ENCODE measurements around the gene AQP2. TPM values are rescaled to one million over a fixed set of nuclear protein-coding genes. Genes with fewer than 3 reads are reported as not detected.
A peak's percentile ranks its signal among the peaks of the same experiment; 100 is the strongest.

Gene AQP2
- polyA plus RNA-seq, 3 donors: 78.6 to 104 (median 97.4) TPM

DNA sequence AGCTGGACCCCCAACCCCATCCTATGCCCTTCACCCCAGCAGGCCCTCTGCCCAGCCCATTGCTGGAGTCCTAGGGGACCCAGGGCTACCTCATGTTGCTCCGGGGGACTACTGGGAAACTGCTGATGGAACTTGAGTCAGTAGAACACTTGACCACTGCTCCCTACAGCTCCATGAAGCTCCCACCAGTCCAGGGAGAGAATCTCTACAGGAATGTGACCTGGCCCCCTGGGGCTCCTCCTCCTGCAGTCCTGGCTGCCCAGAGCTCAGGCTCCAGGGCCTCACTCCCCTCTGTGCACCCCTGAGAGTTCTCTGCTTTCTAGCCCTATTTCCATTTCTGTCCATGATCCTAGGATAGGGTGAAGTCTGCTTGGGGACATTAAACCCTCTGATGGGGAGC lies 10.8 kb upstream of the AQP2 start:
- DNase-seq (ENCODE audit: low read depth in 3 of 3, low spot score in 2 of 3): no peak

GRCh38 chr12:49941556-49942511 lies 8.7 kb upstream of the AQP2 start:
- no peak for DNase-seq (ENCODE audit: low read depth in 3 of 3, low spot score in 2 of 3)

- DNase-seq (ENCODE audit: low read depth in 3 of 3, low spot score in 2 of 3): no peak
These were observed 8.0 kb upstream of the AQP2 start for GRCh38 chr12:49942512-49942893.

DNA sequence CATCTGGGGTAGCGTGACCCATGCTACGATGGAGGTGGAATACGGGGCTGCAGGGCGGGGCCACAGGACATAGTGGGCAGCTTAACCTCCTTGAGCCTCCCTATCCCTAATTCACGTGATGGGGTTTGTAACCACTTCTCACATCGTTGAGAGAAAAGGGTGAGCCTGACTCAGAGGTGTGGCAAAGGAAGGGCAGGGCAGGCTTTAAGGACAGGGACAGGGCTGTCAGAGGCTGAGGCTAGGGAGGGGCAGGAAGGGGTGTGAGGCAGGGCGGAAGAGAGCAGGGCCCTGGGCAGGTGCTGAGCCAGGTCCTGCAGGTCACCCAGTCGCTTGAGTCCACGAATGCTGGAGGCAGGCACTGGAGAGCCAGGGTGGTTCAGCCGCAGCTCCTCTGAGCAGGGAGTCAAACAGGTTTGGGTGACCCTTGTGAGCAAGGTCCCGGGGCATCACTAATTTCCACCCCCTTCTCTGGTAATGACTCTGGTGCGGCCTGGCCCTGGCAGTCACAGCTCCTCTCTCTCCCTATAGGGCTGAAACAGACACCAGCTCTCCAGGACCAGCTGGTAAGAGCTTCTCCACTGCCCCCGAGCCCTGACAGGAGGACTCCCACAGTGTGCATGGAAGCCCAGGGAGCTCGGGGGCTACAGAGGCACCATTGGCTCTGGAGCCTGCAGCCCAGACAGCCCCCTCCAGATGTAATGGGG lies 7.5 kb upstream of the AQP2 start:
- DNase-seq (ENCODE audit: low read depth in 3 of 3, low spot score in 2 of 3): no peak

GRCh38 chr12:49943625-49943960 lies 6.9 kb upstream of the AQP2 start:
- DNase-seq (ENCODE audit: low read depth in 3 of 3, low spot score in 2 of 3): no peak

DNA sequence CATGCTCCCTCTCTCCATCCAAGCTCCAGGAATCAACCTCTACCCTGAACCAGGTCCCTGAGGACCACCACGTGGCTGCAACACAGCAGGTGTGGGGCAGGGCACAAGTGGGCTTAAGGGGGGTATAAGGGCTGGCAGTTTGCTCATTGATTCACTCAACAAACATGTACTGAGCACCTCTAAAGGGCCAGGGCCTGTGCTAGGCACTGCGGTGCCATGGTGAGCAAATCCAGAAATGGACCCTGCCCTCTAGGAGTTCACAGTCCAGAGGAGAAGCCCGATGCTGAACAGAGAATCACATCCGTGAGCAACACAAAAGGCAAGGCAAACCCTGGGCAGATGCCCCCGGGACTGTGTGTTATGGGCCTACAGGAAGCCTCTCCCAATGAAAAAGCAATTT lies 6.5 kb upstream of the AQP2 start:
- no peak for DNase-seq (ENCODE audit: low read depth in 3 of 3, low spot score in 2 of 3)

DNA sequence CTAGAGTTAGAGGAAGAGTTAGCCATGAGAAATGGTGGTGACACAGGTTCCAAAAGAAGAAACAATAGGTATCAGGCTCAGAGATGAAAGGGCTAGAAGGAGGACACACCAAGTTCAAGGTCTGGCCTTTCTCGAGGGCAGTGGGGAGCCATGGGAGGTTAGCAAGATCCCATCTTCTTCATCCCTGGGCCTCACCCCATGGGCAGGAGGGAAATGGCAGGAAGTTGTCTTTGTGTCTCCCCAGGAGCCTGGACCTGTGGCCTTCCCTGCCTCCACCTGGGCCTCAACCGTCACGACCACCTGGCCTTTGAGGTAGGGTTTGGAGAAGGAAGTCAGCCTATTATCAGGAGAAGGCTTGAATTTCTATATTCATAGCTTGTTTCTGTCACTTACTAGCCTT lies 5.8 kb upstream of the AQP2 start:
- no peak for DNase-seq (ENCODE audit: low read depth in 3 of 3, low spot score in 2 of 3)

DNA sequence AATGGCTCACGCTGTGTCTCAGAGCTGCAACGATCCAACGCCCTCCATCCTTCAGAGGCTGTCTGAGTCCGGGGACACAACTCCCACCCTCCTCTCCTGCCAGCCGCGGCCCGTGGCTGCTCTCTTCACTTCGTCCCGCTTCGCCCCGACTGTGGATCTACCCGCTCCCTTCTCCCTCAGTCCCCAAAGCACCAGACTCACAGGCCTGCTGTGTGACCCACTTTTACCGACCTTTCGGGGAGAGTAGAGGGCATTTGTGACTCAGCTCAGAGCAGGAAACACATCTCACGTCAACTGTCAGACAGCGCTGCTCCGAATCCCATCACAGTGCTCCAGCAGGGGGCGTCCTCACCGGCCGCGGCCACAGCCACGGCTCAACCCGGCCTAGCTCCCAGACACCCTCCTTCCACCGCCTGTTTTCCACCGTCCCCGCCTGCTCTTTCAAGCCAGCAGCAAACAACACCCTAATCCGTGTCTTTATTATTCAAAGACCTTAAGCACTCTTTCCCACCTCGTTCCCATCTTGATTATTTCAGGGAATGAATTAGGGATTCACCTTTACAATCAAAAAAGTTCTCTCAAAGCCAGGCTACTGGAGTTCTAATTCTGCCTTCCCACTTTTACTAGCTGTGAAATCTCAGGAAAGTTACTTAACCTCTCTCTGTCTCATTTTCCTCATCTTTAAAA lies 5.0 kb upstream of the AQP2 start:
- peak in 2 of 3 donors; percentile 61 to 71 for DNase-seq (ENCODE audit: low read depth in 3 of 3, low spot score in 2 of 3)

DNA sequence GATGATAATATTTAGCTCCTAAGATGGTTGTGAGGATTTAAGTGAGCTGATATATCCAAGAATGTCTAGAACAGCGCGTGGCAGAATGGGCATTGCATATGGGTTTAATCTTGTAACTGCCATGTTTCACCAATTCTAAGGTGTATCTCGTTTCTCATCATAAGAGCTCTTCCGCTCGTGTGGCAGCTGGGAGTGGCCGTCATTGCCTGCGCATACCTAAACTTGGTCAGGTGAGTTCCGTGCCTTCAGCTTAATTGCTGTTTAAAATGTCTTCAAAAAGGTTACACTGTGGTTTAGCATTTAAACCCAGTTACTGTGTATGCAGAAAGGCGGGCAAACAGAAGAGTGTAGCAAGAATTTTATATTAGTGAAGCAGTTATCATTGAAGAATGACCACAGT lies 4.5 kb upstream of the AQP2 start:
- DNase-seq (ENCODE audit: low read depth in 3 of 3, low spot score in 2 of 3): no peak

DNA sequence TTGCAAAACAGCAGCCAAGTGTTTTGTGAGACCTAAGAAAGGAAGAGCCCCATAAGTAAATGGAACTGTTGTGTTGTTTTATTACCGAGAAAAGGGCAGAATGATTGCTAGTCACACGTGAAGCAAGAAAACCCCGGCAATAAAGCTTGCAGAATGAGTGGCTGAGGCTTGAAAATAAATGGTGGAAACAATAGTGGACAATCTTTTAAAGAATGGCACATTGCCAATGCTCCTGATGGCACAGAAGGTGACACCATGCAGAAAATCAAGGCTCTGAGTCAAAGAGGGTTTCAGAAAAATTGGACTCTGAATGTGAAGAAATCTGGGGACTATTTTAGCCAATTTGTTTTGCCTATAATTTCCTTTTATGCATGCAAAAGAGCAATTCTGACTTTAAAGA lies 4.0 kb upstream of the AQP2 start:
- DNase-seq (ENCODE audit: low read depth in 3 of 3, low spot score in 2 of 3): no peak

- DNase-seq (ENCODE audit: low read depth in 3 of 3, low spot score in 2 of 3): no peak
These were observed 2.8 kb upstream of the AQP2 start for GRCh38 chr12:49947593-49948226.

DNA sequence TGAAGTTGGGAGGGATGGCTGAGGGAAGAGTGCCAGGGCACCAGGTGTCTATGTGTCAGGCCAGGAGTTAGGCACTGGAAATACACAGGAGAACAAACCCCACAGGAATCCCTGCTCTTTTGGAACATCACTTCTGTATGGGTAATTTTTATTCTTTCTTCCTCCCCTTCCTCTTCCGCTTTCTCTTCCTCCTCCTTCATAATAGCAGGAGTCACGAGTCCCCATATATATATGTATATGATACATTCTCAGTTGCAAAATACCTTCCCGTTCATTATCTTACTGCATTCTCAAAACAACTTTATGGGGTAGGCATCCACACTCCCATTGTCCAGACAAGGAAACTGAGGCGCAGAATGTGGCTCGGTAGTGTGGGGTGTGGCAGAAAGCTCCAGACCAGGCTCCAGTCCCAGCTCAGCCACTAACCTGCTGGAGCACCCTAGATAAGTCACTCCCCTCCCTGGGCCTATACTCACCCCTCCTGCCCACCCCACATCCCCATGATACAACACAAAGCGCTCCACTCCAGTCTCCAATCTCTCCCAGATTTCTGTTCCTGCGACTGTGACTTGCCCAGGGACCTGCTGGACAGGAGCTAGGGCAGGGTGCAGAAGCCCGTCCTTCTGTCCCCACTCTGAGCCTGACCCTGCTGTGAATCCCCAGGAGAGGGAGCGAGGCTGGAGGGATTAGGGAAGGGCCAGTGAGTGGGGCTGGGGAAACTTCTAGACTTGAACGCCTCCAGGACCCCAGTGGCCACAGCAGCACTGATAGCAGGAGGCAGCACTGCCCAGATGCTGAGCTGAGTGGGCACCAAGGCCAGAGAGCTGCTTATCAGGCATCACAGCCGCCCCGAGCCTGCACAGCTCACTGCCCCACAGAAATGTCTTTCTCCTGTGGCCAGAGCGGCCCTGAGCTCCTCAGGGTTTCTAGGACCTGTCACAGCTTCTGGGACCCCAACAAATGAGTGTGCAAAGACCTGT lies 1.4 kb upstream of the AQP2 start:
- DNase-seq (ENCODE audit: low read depth in 3 of 3, low spot score in 2 of 3): no peak

DNA sequence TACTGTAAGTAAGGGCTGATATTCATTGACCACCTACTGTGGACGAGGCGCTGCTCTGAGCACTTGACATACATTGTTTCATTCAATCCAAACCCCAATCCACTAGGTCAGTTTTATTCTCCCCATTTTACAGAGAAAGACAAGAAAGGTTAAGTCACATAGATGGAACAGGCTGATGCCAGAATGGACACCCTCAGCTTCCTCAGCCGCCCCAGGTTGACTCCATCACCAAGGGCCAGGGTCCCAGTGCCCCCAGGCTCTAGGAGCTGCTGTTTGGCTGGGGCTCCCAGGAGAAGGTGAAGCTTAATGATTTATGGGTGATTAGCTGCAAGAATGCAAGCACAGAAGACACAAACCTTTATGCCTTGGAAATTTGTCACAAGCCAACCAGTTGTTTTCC lies 671 bp upstream of the AQP2 start:
- DNase-seq (ENCODE audit: low read depth in 3 of 3, low spot score in 2 of 3): no peak

GRCh38 chr12:49951411-49952240 lies 1.1 kb downstream of the AQP2 start:
- DNase-seq (ENCODE audit: low read depth in 3 of 3, low spot score in 2 of 3): no peak

GRCh38 chr12:49952391-49953055 lies 2.0 kb downstream of the AQP2 start:
- DNase-seq (ENCODE audit: low read depth in 3 of 3, low spot score in 2 of 3): no peak

GRCh38 chr12:49953151-49953550 lies 2.6 kb downstream of the AQP2 start:
- no peak for DNase-seq (ENCODE audit: low read depth in 3 of 3, low spot score in 2 of 3)

GRCh38 chr12:49953961-49954846 lies 3.7 kb downstream of the AQP2 start:
- no peak for DNase-seq (ENCODE audit: low read depth in 3 of 3, low spot score in 2 of 3)

Data from right renal cortex interstitium (tissue), 3 donors.